Keratinocyte (primary cell): ENCODE measurements around the gene GRK3. TPM values are rescaled to one million over a fixed set of nuclear protein-coding genes. Genes with fewer than 3 reads are reported as not detected.

Experiments
- DNase-seq: peaks from one replicate; pipeline ENCODE4 v3.0.0-alpha.2; 2011; ENCODE audit warnings: low read depth, missing footprints, low spot score
- FAIRE-seq: peaks from 2 replicates; lab custom pipeline; 2011; peaks lifted over from hg19 to GRCh38; lab: Jason Lieb, UNC
- H2AFZ ChIP-seq: 2 replicates; pipeline ENCODE4 v1.6.0; 2012; ENCODE audit warnings: low read length, control low read depth, inconsistent platforms; ENCODE audit not compliant: control insufficient read depth
- H3K27ac ChIP-seq: 2 replicates; pipeline ENCODE4 v1.5.1; 2011; ENCODE audit warnings: low read length; ENCODE audit not compliant: control insufficient read depth, insufficient read depth
- H3K27me3 ChIP-seq: 3 replicates; pipeline ENCODE4 v1.6.0; 2011; ENCODE audit warnings: low read length; ENCODE audit not compliant: control insufficient read depth, insufficient read depth; ENCODE audit errors: extremely low read depth
- H3K36me3 ChIP-seq, 2 experiments: 2 replicates in 1 of 2; 3 replicates in 1 of 2; pipeline ENCODE4 v1.5.1; 2011; ENCODE audit warnings: low read length in 2 of 2, mild to moderate bottlenecking in 1 of 2; ENCODE audit not compliant: control insufficient read depth in 2 of 2, insufficient read depth in 2 of 2; ENCODE audit errors: extremely low read depth in 1 of 2
- H3K4me1 ChIP-seq: 3 replicates; pipeline ENCODE4 v1.5.1; 2011; ENCODE audit warnings: low read length; ENCODE audit not compliant: control insufficient read depth, insufficient read depth; ENCODE audit errors: extremely low read depth
- H3K4me2 ChIP-seq: 3 replicates; pipeline ENCODE4 v1.6.0; 2011; ENCODE audit warnings: low read depth, low read length; ENCODE audit not compliant: control insufficient read depth, insufficient read depth; ENCODE audit errors: extremely low read depth
- H3K4me3 ChIP-seq, 3 experiments: fragments of 200-600 bp in 1 of 3; sonication (generic) in 1 of 3; 2 replicates in 2 of 3; 3 replicates in 1 of 3; pipeline ENCODE4 v1.5.1; 2011 to 2016; ENCODE audit warnings: low read length in 3 of 3, mild to moderate bottlenecking in 3 of 3, control low read depth in 2 of 3, inconsistent platforms in 1 of 3, low read depth in 1 of 3, mixed read lengths in 1 of 3, mixed run types in 1 of 3, moderate library complexity in 1 of 3; ENCODE audit not compliant: control insufficient read depth in 2 of 3, insufficient read depth in 2 of 3; ENCODE audit errors: extremely low read depth in 1 of 3
- H3K79me2 ChIP-seq: 2 replicates; pipeline ENCODE4 v1.6.0; 2012; ENCODE audit warnings: low read length; ENCODE audit not compliant: control insufficient read depth, insufficient read depth
- H3K9ac ChIP-seq: 3 replicates; pipeline ENCODE4 v1.6.0; 2011; ENCODE audit warnings: low read length; ENCODE audit not compliant: control insufficient read depth, insufficient read depth; ENCODE audit errors: extremely low read depth
- H3K9me1 ChIP-seq: 3 replicates; pipeline ENCODE4 v1.6.0; 2011; ENCODE audit warnings: low read length; ENCODE audit not compliant: control insufficient read depth, insufficient read depth; ENCODE audit errors: extremely low read depth
- H3K9me3 ChIP-seq: 2 replicates; pipeline ENCODE4 v1.5.1; 2012; ENCODE audit warnings: low read depth, low read length; ENCODE audit not compliant: control insufficient read depth
- H4K20me1 ChIP-seq: 3 replicates; pipeline ENCODE4 v1.6.0; 2011; ENCODE audit warnings: low read length; ENCODE audit not compliant: control insufficient read depth, insufficient read depth; ENCODE audit errors: extremely low read depth
- CTCF ChIP-seq, 3 experiments: IDR thresholded peaks in 1 of 3; conservative IDR thresholded peaks in 1 of 3; optimal IDR thresholded peaks in 1 of 3; 2 replicates in 2 of 3; 3 replicates in 1 of 3; pipeline versions ENCODE3 to v1.5.1; 2011; ENCODE audit warnings: low read length in 3 of 3, mild to moderate bottlenecking in 3 of 3, moderate library complexity in 2 of 3, control low read depth in 1 of 3, inconsistent platforms in 1 of 3; ENCODE audit not compliant: insufficient read depth in 2 of 3; ENCODE audit errors: extremely low read depth in 1 of 3
- EZH2 ChIP-seq: IDR thresholded peaks from one replicate; pipeline ENCODE4 v1.6.1; 2012; ENCODE audit warnings: inconsistent platforms, mild to moderate bottlenecking, low read length, moderate library complexity
- dilution Hi-C: fragments of 300-500 bp; cut with MboI; formaldehyde crosslinking; loops from one replicate; pipeline ENCODE4 v1.7.0; 2020; ENCODE audit warnings: low sequenced_read_pairs; ENCODE audit not compliant: extremely low pct_ligation_motif_present
- polyA plus RNA-seq, 5 experiments: library from polyadenylated mRNA; depleted of rRNA in 3 of 5; stranded (reverse) in 3 of 5; stranded (forward) in 1 of 5; unstranded in 1 of 5; fragments of >200 nt; gene quantifications; 1 replicate in 1 of 5; 2 replicates in 3 of 5; 3 replicates in 1 of 5; pipeline versions ENCODE4 v1.2.1 to v1.2.3, GENCODE V29; 2011 to 2012; ENCODE audit warnings: missing spikeins in 2 of 5, low read depth in 1 of 5, low replicate concordance in 1 of 5

GRK3 gene
- polyA plus RNA-seq, 1 donor (not counting 4 experiments of a cell fraction or from before 2014, with no cell fraction given) = 8.1 TPM

- dilution Hi-C loops = no loop called here
- Histone ChIP-seq H3K36me3 (no peaks in the 10 kb centered on the region), H3K4me1 (no peaks in the 10 kb centered on the region), H3K79me2 (no peaks in the 10 kb centered on the region), H3K9me1 (no peaks in the 10 kb centered on the region), H3K9me3 (no peaks in the 10 kb centered on the region), H3K4me2 (no peak overlapping the region), H3K27me3 (no peaks in the 10 kb centered on the region), H3K4me3 (no peak overlapping the region), H3K9ac (no peak overlapping the region), H3K27ac (no peak overlapping the region), H2AFZ (no peak overlapping the region), H4K20me1 (no peaks in the 10 kb centered on the region)
- TF ChIP-seq CTCF (optimal IDR thresholded peaks at IDR 0.05 in 1 of 3, IDR thresholded peaks at IDR 0.05 in 1 of 3, conservative IDR thresholded peaks at IDR 0.05 in 1 of 3; ENCODE audit: extremely low read depth in 1 of 3, insufficient read depth in 2 of 3, low read length in 3 of 3) (no peak), EZH2 (no peak)
- DNase-seq = no peak
- peak; percentile 44 for FAIRE-seq
Observed at GRCh38 chr22:25746012-25746373, 181.5 kb downstream of the GRK3 start.

- no peaks in the 10 kb centered on the region for H3K27me3 ChIP-seq
- H3K9ac ChIP-seq = no peak overlapping the region
- dilution Hi-C loops = no loop called here
- H2AFZ ChIP-seq = no peak overlapping the region
- no peak overlapping the region for H3K4me3 ChIP-seq
- no peaks in the 10 kb centered on the region for H3K4me1 ChIP-seq
- DNase-seq = no peak
- no peaks in the 10 kb centered on the region for H4K20me1 ChIP-seq
- H3K79me2 ChIP-seq = no peaks in the 10 kb centered on the region
- H3K27ac ChIP-seq = no peak overlapping the region
- H3K4me2 ChIP-seq = no peak overlapping the region
- H3K9me1 ChIP-seq = no peaks in the 10 kb centered on the region
- no peaks in the 10 kb centered on the region for H3K36me3 ChIP-seq
- no peaks in the 10 kb centered on the region for H3K9me3 ChIP-seq
- TF ChIP-seq CTCF (optimal IDR thresholded peaks at IDR 0.05 in 1 of 3, IDR thresholded peaks at IDR 0.05 in 1 of 3, conservative IDR thresholded peaks at IDR 0.05 in 1 of 3; ENCODE audit: extremely low read depth in 1 of 3, insufficient read depth in 2 of 3, low read length in 3 of 3) (no peak), EZH2 (no peak)
- FAIRE-seq = no peak
Observed at GRCh38 chr22:25747245-25747944, 182.9 kb downstream of the GRK3 start.
